NOMO-1 treated with dmso at 0.1 percent for 144 hours (cell line): ENCODE measurements around the gene CMTM7.
A peak's percentile ranks its signal among the peaks of the same experiment; 100 is the strongest.

ENCODE experiments used
- DNase-seq: peaks from one replicate; lab custom pipeline; 2025; ENCODE audit not compliant: unreplicated experiment; lab: John Stamatoyannopoulos, UW

The CMTM7 gene

GRCh38 chr3:32484436-32484835 lies 92.8 kb downstream of the CMTM7 start:
- DNase-seq: peak; percentile 9

- DNase-seq: no peak
Observed at GRCh38 chr3:32487781-32488473, 96.3 kb downstream of the CMTM7 start.

- no peak for DNase-seq
Observed at GRCh38 chr3:32488474-32489008, 96.9 kb downstream of the CMTM7 start.

GRCh38 chr3:32492684-32493436 lies 101.2 kb downstream of the CMTM7 start:
- DNase-seq: no peak

GRCh38 chr3:32493437-32494414 lies 102.1 kb downstream of the CMTM7 start:
- no peak for DNase-seq

GRCh38 chr3:32495085-32495484 lies 103.4 kb downstream of the CMTM7 start:
- no peak for DNase-seq

GRCh38 chr3:32495609-32496008 lies 104.0 kb downstream of the CMTM7 start:
- no peak for DNase-seq

GRCh38 chr3:32498252-32498651 lies 106.6 kb downstream of the CMTM7 start:
- peak; percentile 44 for DNase-seq

- DNase-seq: no peak
Observed at GRCh38 chr3:32498992-32499391, 107.3 kb downstream of the CMTM7 start.

- no peak for DNase-seq
Observed at GRCh38 chr3:32499585-32499984, 107.9 kb downstream of the CMTM7 start.

GRCh38 chr3:32500231-32500630 lies 108.6 kb downstream of the CMTM7 start:
- DNase-seq: no peak

- no peak for DNase-seq
Observed at GRCh38 chr3:32500880-32501782, 109.5 kb downstream of the CMTM7 start.

GRCh38 chr3:32501783-32502117 lies 110.1 kb downstream of the CMTM7 start:
- DNase-seq: no peak

- peak; percentile 61 for DNase-seq
Observed at GRCh38 chr3:32502118-32502945, 110.7 kb downstream of the CMTM7 start, which contains the start of gene CMTM6. CMTM6 (minus strand) TSS chr3:32502852; CDS start chr3:32502745, 107 bp downstream.

- no peak for DNase-seq
Observed at GRCh38 chr3:32502946-32503286, 111.3 kb downstream of the CMTM7 start.
